Measurements from ENCODE around the gene ARL15. TPM values are rescaled to one million over a fixed set of nuclear protein-coding genes. Genes with fewer than 3 reads are reported as not detected.

The ARL15 gene
- total and polyA plus RNA-seq, 4 donors = 5.0 to 24.8 (median 13.3) TPM

DNA sequence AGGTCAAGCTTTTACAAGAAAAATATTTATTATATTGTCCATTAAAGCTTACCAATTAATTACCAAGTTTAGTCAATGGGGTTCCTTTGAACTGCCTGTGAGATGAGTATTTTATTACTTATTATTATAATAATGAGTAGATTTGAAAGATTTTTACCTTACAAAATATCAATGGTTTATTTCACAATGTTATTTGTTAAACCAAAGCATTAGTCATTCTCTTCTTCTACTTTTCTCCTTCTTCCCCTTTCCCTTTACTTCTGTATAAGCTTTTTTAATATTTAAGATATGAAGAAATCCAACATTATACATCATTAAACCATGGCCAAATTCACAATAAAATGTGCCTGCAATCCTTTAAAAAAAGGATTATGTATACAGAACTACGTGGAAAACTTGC lies 369.5 kb downstream of the ARL15 start:
- TF ChIP-seq EGR1 (IDR thresholded peaks at IDR 0.05; ENCODE audit: low read depth in 2 of 2) (no peak), HNF4G (IDR thresholded peaks at IDR 0.05) (no peak), RXRA (IDR thresholded peaks at IDR 0.05) (no peak), HNF4A (conservative IDR thresholded peaks at IDR 0.05) (no peak), NR2F2 (IDR thresholded peaks at IDR 0.05) (no peak), JUND (IDR thresholded peaks at IDR 0.05) (no peak), TAF1 (conservative IDR thresholded peaks at IDR 0.05) (no peak), REST (IDR thresholded peaks at IDR 0.05) (no peak)
- TF ChIP-seq, protein P1, sequence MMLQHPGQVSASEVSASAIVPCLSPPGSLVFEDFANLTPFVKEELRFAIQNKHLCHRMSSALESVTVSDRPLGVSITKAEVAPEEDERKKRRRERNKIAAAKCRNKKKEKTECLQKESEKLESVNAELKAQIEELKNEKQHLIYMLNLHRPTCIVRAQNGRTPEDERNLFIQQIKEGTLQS (IDR thresholded peaks at IDR 0.05) = no peak
- TF ChIP-seq, protein P2, sequence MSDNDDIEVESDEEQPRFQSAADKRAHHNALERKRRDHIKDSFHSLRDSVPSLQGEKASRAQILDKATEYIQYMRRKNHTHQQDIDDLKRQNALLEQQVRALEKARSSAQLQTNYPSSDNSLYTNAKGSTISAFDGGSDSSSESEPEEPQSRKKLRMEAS (IDR thresholded peaks at IDR 0.05) = no peak
- TF ChIP-seq, protein P3, sequence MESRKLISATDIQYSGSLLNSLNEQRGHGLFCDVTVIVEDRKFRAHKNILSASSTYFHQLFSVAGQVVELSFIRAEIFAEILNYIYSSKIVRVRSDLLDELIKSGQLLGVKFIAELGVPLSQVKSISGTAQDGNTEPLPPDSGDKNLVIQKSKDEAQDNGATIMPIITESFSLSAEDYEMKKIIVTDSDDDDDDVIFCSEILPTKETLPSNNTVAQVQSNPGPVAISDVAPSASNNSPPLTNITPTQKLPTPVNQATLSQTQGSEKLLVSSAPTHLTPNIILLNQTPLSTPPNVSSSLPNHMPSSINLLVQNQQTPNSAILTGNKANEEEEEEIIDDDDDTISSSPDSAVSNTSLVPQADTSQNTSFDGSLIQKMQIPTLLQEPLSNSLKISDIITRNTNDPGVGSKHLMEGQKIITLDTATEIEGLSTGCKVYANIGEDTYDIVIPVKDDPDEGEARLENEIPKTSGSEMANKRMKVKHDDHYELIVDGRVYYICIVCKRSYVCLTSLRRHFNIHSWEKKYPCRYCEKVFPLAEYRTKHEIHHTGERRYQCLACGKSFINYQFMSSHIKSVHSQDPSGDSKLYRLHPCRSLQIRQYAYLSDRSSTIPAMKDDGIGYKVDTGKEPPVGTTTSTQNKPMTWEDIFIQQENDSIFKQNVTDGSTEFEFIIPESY (IDR thresholded peaks at IDR 0.05) = no peak
- WGBS = 86% methylated on average over 1 of the region's 1 CpG

DNA sequence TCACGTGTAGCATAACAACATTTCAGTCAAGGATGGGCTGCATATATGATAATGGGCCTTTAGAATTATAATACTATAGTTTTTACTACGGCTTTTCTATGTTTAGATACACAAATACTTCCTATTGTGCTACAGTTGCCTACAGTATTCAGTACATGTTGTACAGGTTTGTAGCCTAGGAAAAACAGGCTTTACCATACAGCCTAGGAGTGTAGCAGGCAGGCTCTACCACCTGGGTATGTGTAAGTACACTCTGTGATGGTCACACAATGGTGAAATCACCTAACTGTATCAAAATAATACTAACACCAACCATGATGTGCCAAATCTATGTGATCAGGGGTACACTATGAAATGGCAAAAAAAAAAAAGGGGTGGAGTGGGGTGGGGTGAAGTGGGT lies 372.9 kb downstream of the ARL15 start:
- H3K27ac ChIP-seq (ENCODE audit: low read depth in 1 of 2, low read length in 2 of 2) = no peak overlapping the region
- no peaks in the 10 kb centered on the region for H3K36me3 ChIP-seq (ENCODE audit: control insufficient read depth in 4 of 4, insufficient read depth in 3 of 4, low read depth in 1 of 4, low read length in 3 of 4)
- H3K4me1 ChIP-seq (ENCODE audit: control insufficient read depth in 4 of 4, insufficient read depth in 4 of 4, low read length in 3 of 4) = peaks cover 2 to 24% (median 13%) of the 10 kb centered on the region in 4 donors
- no peak for DNase-seq (ENCODE audit: low spot score)
- no peak overlapping the region for H3K4me3 ChIP-seq (ENCODE audit: low read depth in 1 of 3, low read length in 3 of 3)
- no peak for TF ChIP-seq GABPA (IDR thresholded peaks at IDR 0.05 in 1 of 2, conservative IDR thresholded peaks at IDR 0.05 in 1 of 2)
- no peak for TF ChIP-seq SP1 (IDR thresholded peaks at IDR 0.05)
- no peaks in the 10 kb centered on the region for H3K9me3 ChIP-seq (ENCODE audit: control insufficient read depth in 4 of 4, low read length in 3 of 4)
- WGBS = 71% methylated on average over 2 of the region's 2 CpGs
- no peak overlapping the region for H3K9ac ChIP-seq (ENCODE audit: low read depth in 1 of 2, low read length in 2 of 2)
- no peaks in the 10 kb centered on the region for H3K27me3 ChIP-seq (ENCODE audit: control insufficient read depth in 4 of 4, insufficient read depth in 4 of 4, low read length in 3 of 4)

More for the DNA sequence above, 369.5 kb downstream of the ARL15 start:
- H3K4me3 ChIP-seq (ENCODE audit: low read depth in 1 of 3, low read length in 3 of 3) = no peak overlapping the region
- H3K27ac ChIP-seq (ENCODE audit: low read depth in 1 of 2, low read length in 2 of 2) = no peak overlapping the region
- H3K36me3 ChIP-seq (ENCODE audit: control insufficient read depth in 4 of 4, insufficient read depth in 3 of 4, low read depth in 1 of 4, low read length in 3 of 4) = no peaks in the 10 kb centered on the region
- H3K9ac ChIP-seq (ENCODE audit: low read depth in 1 of 2, low read length in 2 of 2) = no peak overlapping the region
- no peak for DNase-seq (ENCODE audit: low spot score)
- H3K27me3 ChIP-seq (ENCODE audit: control insufficient read depth in 4 of 4, insufficient read depth in 4 of 4, low read length in 3 of 4) = no peaks in the 10 kb centered on the region
- H3K4me1 ChIP-seq (ENCODE audit: control insufficient read depth in 4 of 4, insufficient read depth in 4 of 4, low read length in 3 of 4) = peaks cover 2 to 17% (median 13%) of the 10 kb centered on the region in 4 donors
- H3K9me3 ChIP-seq (ENCODE audit: control insufficient read depth in 4 of 4, low read length in 3 of 4) = no peaks in the 10 kb centered on the region

Measured in liver (tissue), 9 donors.